Ishikawa (cell line): Measurements from ENCODE around the gene OR9Q2.

Source experiments
- CEBPB ChIP-seq: IDR thresholded peaks from 2 replicates; pipeline ENCODE4 v1.6.1; 2012
- CREB1 ChIP-seq: IDR thresholded peaks from 2 replicates; pipeline ENCODE4 v1.6.1; 2012; ENCODE audit warnings: low read depth
- EGR1 ChIP-seq: IDR thresholded peaks from 2 replicates; pipeline ENCODE4 v1.6.1; 2012
- EP300 ChIP-seq: IDR thresholded peaks from 2 replicates; pipeline ENCODE4 v1.6.1; 2012; ENCODE audit warnings: borderline replicate concordance
- FOXM1 ChIP-seq: IDR thresholded peaks from 2 replicates; pipeline ENCODE4 v1.6.1; 2012; ENCODE audit warnings: low read depth, borderline replicate concordance
- NFIC ChIP-seq: IDR thresholded peaks from 2 replicates; pipeline ENCODE4 v1.6.1; 2012
- RAD21 ChIP-seq: IDR thresholded peaks from 2 replicates; pipeline ENCODE4 v1.6.1; 2012; ENCODE audit warnings: low read depth
- TAF1 ChIP-seq: IDR thresholded peaks from 2 replicates; pipeline ENCODE4 v1.6.1; 2012; ENCODE audit warnings: low read depth, mild to moderate bottlenecking
- TCF12 ChIP-seq: IDR thresholded peaks from 2 replicates; pipeline ENCODE4 v1.6.1; 2012; ENCODE audit warnings: low read depth
- TEAD4 ChIP-seq: IDR thresholded peaks from 2 replicates; pipeline ENCODE4 v1.6.1; 2012
- YY1 ChIP-seq: IDR thresholded peaks from 2 replicates; pipeline ENCODE4 v1.6.1; 2012; ENCODE audit warnings: low read depth
- ZBTB7A ChIP-seq: IDR thresholded peaks from 2 replicates; pipeline ENCODE4 v1.6.1; 2012; ENCODE audit warnings: low read depth
- TF ChIP-seq, protein P1 (sequence below): IDR thresholded peaks from 2 replicates; pipeline ENCODE4 v1.6.1; 2012; ENCODE audit warnings: low read depth, mild to moderate bottlenecking
- TF ChIP-seq, protein P2 (sequence below): IDR thresholded peaks from 2 replicates; pipeline ENCODE4 v1.6.1; 2012
- TF ChIP-seq, protein P3 (sequence below): IDR thresholded peaks from 2 replicates; pipeline ENCODE4 v1.6.1; 2012

OR9Q2 gene

DNA sequence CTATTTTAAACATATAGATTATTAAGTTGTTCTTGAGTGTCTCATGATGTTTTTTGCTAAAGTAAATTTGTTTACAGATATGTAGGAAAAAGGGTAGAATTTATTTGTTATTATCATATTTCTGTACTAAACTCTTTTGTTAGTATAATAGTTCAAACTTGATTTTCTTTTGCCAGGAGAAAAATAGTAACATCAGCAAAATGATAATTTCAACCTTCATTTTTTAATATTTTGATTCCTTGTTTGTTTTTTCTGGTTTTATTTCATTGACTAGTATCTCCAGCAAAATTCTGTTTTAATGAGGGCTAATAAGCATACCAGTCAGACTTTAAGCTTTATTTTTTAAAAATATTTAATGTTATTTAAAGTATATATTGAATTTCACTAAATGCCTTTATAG is 27.6 kb downstream of the OR9Q2 start:
- TF ChIP-seq ZBTB7A (no peak), TAF1 (no peak), NFIC (no peak), TEAD4 (no peak), CREB1 (no peak), EP300 (no peak), TCF12 (no peak), FOXM1 (no peak), CEBPB (no peak), YY1 (no peak), RAD21 (no peak), EGR1 (no peak)
- TF ChIP-seq, protein P1, sequence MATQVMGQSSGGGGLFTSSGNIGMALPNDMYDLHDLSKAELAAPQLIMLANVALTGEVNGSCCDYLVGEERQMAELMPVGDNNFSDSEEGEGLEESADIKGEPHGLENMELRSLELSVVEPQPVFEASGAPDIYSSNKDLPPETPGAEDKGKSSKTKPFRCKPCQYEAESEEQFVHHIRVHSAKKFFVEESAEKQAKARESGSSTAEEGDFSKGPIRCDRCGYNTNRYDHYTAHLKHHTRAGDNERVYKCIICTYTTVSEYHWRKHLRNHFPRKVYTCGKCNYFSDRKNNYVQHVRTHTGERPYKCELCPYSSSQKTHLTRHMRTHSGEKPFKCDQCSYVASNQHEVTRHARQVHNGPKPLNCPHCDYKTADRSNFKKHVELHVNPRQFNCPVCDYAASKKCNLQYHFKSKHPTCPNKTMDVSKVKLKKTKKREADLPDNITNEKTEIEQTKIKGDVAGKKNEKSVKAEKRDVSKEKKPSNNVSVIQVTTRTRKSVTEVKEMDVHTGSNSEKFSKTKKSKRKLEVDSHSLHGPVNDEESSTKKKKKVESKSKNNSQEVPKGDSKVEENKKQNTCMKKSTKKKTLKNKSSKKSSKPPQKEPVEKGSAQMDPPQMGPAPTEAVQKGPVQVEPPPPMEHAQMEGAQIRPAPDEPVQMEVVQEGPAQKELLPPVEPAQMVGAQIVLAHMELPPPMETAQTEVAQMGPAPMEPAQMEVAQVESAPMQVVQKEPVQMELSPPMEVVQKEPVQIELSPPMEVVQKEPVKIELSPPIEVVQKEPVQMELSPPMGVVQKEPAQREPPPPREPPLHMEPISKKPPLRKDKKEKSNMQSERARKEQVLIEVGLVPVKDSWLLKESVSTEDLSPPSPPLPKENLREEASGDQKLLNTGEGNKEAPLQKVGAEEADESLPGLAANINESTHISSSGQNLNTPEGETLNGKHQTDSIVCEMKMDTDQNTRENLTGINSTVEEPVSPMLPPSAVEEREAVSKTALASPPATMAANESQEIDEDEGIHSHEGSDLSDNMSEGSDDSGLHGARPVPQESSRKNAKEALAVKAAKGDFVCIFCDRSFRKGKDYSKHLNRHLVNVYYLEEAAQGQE, result no peak
- TF ChIP-seq, protein P2, sequence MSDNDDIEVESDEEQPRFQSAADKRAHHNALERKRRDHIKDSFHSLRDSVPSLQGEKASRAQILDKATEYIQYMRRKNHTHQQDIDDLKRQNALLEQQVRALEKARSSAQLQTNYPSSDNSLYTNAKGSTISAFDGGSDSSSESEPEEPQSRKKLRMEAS, result no peak
- TF ChIP-seq, protein P3, sequence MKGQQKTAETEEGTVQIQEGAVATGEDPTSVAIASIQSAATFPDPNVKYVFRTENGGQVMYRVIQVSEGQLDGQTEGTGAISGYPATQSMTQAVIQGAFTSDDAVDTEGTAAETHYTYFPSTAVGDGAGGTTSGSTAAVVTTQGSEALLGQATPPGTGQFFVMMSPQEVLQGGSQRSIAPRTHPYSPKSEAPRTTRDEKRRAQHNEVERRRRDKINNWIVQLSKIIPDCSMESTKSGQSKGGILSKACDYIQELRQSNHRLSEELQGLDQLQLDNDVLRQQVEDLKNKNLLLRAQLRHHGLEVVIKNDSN, result no peak

DNA sequence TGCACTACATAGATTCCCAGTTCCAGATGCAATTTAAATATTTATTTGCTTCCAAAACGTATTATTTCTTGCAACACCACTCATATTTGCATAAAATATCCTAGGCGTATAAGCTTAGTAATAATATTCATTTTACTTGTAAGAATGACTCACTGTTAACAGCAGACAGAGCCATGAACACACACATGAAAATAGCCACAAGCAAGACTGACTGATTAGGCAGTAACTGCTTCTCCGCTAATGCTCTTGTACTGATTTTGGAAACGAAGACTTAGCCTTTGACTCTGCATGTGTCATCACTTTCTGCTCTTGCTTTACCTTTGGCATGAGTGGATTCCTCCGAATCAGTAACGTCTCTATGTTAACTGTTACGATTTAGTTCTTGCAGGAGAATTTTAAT is 33.9 kb downstream of the OR9Q2 start:
- TF ChIP-seq EP300 (no peak), CEBPB (no peak)

DNA sequence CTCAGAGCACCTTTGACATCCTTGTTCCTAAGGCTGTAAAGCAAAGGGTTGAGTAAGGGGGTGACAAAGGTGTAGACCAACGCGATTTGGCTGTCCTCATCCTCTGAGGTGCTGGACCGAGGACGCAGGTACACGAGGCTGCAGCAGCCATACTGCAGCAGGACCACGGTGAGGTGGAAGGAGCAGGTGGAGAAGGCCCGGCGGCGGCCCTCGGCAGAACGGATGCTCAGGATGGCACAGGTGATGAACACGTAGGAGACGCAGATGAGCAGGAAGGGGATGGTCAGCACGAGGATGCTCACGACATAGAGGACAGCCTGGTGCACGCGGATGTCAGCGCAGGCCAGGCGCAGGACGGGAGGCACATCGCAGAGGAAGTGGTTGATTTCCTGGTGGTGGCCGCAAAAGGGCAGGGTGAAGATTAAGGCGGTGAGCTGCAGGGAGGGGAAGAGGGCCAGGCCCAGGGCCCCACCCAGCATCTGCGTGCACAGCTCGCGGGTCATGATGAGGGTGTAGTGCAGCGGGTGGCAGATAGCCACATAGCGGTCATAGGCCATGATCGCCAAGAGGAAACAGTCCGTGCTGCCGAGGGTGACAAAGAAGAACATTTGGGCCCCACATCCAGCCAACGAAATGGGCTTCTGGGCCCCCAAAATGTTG is 39.2 kb downstream of the OR9Q2 start:
- TF ChIP-seq TAF1 (no peak), EP300 (no peak), CREB1 (no peak), NFIC (no peak)
- TF ChIP-seq, protein P2, result no peak
